HFF-Myc (cell line): Measurements from ENCODE around the gene PALM2AKAP2.

Experiments
- DNase-seq: peaks from one replicate; pipeline ENCODE4 v3.0.0-alpha.2; 2011; ENCODE audit warnings: low read depth; ENCODE audit errors: extremely low read depth
- H3K4me3 ChIP-seq: replicated peaks from 2 replicates; pipeline ENCODE4 v1.5.1; 2011; ENCODE audit warnings: low read depth, mild to moderate bottlenecking, control low read depth, low read length
- TF ChIP-seq, protein P1 (sequence below): IDR thresholded peaks from 2 replicates; pipeline ENCODE4 v1.5.1; 2012; ENCODE audit warnings: mild to moderate bottlenecking, low read depth, low read length, control low read depth; ENCODE audit errors: missing control alignments

PALM2AKAP2 gene

GRCh38 chr9:109792951-109793546 is 13.1 kb downstream of the PALM2AKAP2 start:
- peak; percentile 84 for DNase-seq
- H3K4me3 ChIP-seq = no peak overlapping the region
- TF ChIP-seq, protein P1, sequence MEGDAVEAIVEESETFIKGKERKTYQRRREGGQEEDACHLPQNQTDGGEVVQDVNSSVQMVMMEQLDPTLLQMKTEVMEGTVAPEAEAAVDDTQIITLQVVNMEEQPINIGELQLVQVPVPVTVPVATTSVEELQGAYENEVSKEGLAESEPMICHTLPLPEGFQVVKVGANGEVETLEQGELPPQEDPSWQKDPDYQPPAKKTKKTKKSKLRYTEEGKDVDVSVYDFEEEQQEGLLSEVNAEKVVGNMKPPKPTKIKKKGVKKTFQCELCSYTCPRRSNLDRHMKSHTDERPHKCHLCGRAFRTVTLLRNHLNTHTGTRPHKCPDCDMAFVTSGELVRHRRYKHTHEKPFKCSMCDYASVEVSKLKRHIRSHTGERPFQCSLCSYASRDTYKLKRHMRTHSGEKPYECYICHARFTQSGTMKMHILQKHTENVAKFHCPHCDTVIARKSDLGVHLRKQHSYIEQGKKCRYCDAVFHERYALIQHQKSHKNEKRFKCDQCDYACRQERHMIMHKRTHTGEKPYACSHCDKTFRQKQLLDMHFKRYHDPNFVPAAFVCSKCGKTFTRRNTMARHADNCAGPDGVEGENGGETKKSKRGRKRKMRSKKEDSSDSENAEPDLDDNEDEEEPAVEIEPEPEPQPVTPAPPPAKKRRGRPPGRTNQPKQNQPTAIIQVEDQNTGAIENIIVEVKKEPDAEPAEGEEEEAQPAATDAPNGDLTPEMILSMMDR = no peak

DNA sequence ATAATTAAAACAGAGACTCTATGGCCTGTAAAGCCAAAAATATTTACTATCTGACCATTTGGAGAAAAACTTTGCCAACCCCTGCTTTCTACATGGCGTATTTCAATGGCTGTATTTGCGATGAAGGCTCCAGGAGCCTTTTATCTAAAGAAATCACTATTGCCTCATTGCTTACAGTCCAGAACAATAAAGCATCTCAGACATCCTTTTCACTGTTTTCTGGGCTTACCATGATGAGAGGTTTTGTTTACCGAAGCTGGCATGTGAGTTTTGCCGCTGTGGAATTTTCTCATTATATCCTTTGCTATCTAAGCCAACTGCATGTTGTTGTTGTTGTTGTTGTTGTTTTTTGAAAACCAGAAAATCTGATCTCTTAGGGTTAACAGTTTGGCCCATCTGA is 13.9 kb downstream of the PALM2AKAP2 start:
- no peak for DNase-seq
- TF ChIP-seq, protein P1 = no peak
- no peak overlapping the region for H3K4me3 ChIP-seq

DNA sequence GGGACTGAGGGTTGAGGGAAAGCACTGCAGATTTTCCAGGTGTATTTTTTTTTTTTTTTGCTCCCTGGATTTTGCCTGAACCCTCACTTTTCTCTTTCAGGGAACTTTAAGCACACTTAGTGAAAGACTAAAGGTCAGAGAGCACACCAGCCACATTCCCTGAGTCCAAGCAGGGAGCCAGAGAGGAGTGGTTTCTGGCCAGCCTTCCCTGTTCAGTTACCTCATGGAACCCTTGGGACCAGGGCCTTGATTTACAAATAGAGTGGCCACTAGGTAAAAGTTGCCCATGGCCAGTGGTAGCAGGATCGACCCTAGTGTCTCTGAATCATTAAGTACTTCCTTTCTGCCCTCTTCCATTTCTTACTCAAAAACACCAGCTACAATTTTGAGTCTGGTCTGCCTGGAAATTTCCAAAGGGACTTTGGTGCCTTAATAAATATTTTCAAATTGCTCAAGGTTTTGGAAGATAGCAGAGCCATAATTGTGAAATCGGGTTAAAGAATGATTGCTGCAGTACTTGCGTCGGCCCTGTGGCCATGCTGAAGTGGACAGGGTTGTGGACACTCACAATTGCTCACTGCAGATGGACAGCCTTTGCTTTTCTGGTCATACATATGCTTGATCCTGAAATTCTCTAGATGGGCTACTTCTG is 14.5 kb downstream of the PALM2AKAP2 start:
- TF ChIP-seq, protein P1 = no peak
- no peak for DNase-seq
- no peak overlapping the region for H3K4me3 ChIP-seq

- H3K4me3 ChIP-seq = no peak overlapping the region
- TF ChIP-seq, protein P1 = no peak
- no peak for DNase-seq
These were observed 15.6 kb downstream of the PALM2AKAP2 start for GRCh38 chr9:109795613-109796012.

- H3K4me3 ChIP-seq = no peak overlapping the region
- TF ChIP-seq, protein P1 = no peak
- no peak for DNase-seq
These were observed 16.1 kb downstream of the PALM2AKAP2 start for GRCh38 chr9:109796078-109796477.

DNA sequence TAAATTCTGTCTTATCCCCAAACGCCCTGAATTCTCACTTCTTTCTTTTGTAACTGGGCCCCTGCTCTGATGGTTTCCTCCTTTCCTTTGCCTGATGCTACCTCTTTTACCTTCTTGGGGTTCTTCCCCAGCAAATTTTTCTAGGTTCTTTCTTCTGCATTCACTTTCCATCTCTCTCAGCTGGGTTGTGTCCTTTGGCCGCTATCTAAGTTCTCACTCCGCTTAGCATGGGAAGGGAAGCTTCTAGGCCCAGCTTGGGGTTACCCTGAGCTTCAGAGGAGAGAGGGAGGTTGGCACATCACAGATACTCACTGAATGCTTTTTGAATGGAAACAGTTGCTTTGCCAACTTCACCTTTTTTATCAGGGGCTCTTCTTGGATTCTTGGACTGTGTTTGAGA is 17.0 kb downstream of the PALM2AKAP2 start:
- DNase-seq = no peak
- H3K4me3 ChIP-seq = no peak overlapping the region
- TF ChIP-seq, protein P1 = no peak
